ENCODE data around the gene AOPEP. TPM values are rescaled to one million over a fixed set of nuclear protein-coding genes. Genes with fewer than 3 reads are reported as not detected.

Gene AOPEP
- total RNA-seq, 2 experiments from 2014 or later, result 6.9 to 7.0 TPM

DNA sequence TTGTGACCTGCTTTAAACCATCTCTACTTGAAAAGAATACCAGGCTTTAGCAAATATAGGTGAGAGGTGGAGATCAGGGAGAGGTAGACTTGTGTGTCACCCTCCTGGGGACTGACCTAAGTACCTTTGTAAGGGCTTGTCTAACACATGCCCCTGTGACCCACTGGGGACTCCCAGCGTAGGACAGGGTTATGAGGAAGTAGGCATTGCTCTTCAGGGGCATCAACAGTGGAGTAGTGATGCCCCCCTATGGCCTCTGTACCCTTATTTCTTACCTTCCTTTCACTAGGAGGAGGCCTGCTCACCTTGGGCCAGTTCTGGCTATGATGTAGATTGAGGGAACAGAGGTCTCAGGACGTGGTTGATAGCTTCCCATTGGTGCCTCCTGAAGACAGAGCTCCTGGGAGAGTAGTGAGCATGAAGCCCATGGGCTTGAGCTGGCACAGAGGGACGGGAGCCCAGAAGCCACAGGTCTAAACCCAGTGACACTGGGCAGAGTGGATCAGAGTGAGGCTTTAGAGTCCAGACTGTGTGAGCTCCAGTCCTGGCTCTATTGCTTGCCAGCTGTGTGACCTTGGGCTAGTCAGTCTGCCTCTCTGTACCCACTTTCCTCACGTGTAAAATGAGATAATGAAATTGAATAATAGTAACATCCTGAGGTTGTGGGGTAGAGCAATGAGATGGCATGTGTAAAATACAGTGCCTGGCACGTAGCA lies 191.7 kb downstream of the AOPEP start:
- ChIA-PET POLR2A (no interaction called here), CTCF (no interaction called here)
- Histone ChIP-seq H3K27ac (ENCODE audit: low read depth in 1 of 2, low read length in 2 of 2) (no peak overlapping the region), H3K27me3 (ENCODE audit: control insufficient read depth in 1 of 2, insufficient read depth in 2 of 2, low read length in 2 of 2) (no peaks in the 10 kb centered on the region), H3K4me1 (ENCODE audit: insufficient read depth, low read length) (no peaks in the 10 kb centered on the region), H3K9me3 (ENCODE audit: control insufficient read depth in 1 of 2, insufficient read depth in 1 of 2, low read length in 2 of 2) (no peaks in the 10 kb centered on the region), H3K36me3 (ENCODE audit: insufficient read depth, low read length) (no peaks in the 10 kb centered on the region), H3K4me3 (ENCODE audit: low read length) (no peak overlapping the region)
- ATAC-seq (ENCODE audit: poor library complexity) (peak; percentile 54), DNase-seq (peak in 4 of 14 experiments; percentile 9 to 45 (median 28))
- no peak overlapping the region for H3K4me3 Mint-ChIP-seq
- H3K9me3 Mint-ChIP-seq, result no peaks in the 10 kb centered on the region
- H3K4me1 Mint-ChIP-seq (ENCODE audit: low read depth), result no peaks in the 10 kb centered on the region
- TF ChIP-seq, protein P1, sequence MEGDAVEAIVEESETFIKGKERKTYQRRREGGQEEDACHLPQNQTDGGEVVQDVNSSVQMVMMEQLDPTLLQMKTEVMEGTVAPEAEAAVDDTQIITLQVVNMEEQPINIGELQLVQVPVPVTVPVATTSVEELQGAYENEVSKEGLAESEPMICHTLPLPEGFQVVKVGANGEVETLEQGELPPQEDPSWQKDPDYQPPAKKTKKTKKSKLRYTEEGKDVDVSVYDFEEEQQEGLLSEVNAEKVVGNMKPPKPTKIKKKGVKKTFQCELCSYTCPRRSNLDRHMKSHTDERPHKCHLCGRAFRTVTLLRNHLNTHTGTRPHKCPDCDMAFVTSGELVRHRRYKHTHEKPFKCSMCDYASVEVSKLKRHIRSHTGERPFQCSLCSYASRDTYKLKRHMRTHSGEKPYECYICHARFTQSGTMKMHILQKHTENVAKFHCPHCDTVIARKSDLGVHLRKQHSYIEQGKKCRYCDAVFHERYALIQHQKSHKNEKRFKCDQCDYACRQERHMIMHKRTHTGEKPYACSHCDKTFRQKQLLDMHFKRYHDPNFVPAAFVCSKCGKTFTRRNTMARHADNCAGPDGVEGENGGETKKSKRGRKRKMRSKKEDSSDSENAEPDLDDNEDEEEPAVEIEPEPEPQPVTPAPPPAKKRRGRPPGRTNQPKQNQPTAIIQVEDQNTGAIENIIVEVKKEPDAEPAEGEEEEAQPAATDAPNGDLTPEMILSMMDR (IDR thresholded peaks at IDR 0.05), result no peak
- H3K27ac Mint-ChIP-seq, result no peak overlapping the region
- intact Hi-C loops (cut with DNase I, micrococcal nuclease), result loop anchor here (1.0 to 5.0 kb wide), 5 partner anchors 46 to 237 kb away; no protein-coding TSS in a partner anchor
- H3K36me3 Mint-ChIP-seq (ENCODE audit: low read depth), result no peaks in the 10 kb centered on the region
- no peaks in the 10 kb centered on the region for H3K27me3 Mint-ChIP-seq

DNA sequence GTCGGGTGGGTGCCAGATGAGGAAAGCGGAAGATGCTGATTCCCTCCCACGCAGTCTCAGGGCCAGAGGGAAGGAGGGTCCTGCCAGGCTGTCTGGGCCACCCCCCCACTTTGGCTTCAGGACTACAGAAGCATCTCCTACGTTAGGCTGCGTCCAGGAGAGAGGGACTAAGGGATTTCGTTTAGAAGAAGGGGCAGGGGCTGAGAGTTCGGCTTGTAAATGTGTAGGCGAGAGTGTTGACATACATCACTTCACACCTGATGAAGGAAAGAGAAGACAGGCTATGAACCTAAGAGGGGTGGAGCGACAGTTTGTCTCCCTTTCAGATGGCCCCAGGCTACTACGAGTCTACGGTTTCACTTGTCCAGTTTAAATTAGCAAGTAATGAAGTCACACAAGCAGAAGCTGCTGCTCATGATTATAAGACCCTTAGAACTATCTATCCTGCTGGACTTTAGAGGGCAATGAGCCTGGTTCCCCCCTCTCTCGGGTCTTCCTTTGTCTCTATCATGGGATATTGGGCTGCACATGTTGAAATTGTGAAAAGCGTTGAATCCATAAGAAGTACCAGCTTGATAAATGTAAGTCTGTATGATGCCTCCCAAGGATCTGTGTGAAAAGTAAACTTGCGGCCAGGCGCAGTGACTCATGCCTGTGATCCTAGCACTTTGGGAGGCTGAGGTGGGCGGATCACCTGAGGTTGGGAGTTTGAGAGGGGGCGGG lies 193.0 kb downstream of the AOPEP start:
- ChIA-PET POLR2A (no interaction called here), CTCF (no interaction called here)
- no peaks in the 10 kb centered on the region for H3K27me3 ChIP-seq (ENCODE audit: control insufficient read depth in 1 of 2, insufficient read depth in 2 of 2, low read length in 2 of 2)
- no peak overlapping the region for H3K4me3 Mint-ChIP-seq
- H3K36me3 Mint-ChIP-seq (ENCODE audit: low read depth), result no peaks in the 10 kb centered on the region
- H3K27me3 Mint-ChIP-seq, result no peaks in the 10 kb centered on the region
- no peak overlapping the region for H3K4me3 ChIP-seq (ENCODE audit: low read length)
- H3K27ac Mint-ChIP-seq, result no peak overlapping the region
- H3K36me3 ChIP-seq (ENCODE audit: insufficient read depth, low read length), result no peaks in the 10 kb centered on the region
- H3K4me1 Mint-ChIP-seq (ENCODE audit: low read depth), result no peaks in the 10 kb centered on the region
- TF ChIP-seq, protein P1 (IDR thresholded peaks at IDR 0.05), result no peak
- ATAC-seq (ENCODE audit: poor library complexity) (no peak), DNase-seq (no peak)
- H3K9me3 Mint-ChIP-seq, result no peaks in the 10 kb centered on the region
- no peaks in the 10 kb centered on the region for H3K9me3 ChIP-seq (ENCODE audit: control insufficient read depth in 1 of 2, insufficient read depth in 1 of 2, low read length in 2 of 2)
- no peaks in the 10 kb centered on the region for H3K4me1 ChIP-seq (ENCODE audit: insufficient read depth, low read length)
- no peak overlapping the region for H3K27ac ChIP-seq (ENCODE audit: low read depth in 1 of 2, low read length in 2 of 2)
- intact Hi-C loops (cut with DNase I, micrococcal nuclease), result loop anchor here (2.0 to 5.0 kb wide), 3 partner anchors 47 to 239 kb away; no protein-coding TSS in a partner anchor

DNA sequence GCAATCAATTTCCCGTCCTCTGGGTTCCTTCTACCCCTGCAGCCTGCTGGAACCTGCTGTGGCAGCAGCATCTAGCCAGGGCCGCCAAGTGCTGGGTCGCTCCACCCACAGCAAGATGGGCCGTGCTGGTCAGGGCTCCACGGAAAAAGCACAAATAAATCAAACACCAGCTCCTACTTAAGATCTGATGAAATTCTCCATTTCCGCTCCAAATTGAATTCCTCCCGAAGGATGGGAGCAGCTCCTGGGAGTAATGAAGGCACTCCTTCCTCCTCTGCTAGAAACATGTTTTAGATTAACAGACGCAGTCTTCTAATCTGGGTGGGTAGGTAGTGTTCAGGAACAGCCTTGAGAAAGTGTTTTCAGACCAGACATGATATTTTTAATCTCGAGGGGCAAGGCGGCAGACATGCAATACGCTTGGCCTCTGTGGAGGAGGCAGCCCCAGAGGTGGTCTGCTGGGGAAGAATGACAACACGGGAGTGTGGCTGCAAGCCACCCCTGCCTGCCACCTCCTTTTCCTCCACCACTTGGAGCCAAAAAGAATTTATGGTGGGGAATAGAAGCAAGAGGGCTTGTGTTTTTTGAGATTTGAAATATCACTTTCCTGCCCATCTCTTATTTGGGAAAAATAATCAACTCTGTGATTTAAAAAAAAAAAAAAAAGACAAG lies 194.1 kb downstream of the AOPEP start:
- no peaks in the 10 kb centered on the region for H3K4me1 Mint-ChIP-seq (ENCODE audit: low read depth)

More for the DNA sequence above, 194.1 kb downstream of the AOPEP start:
- Histone ChIP-seq H3K4me1 (ENCODE audit: insufficient read depth, low read length) (no peaks in the 10 kb centered on the region), H3K36me3 (ENCODE audit: insufficient read depth, low read length) (no peaks in the 10 kb centered on the region), H3K27ac (ENCODE audit: low read depth in 1 of 2, low read length in 2 of 2) (no peak overlapping the region), H3K4me3 (ENCODE audit: low read length) (no peak overlapping the region), H3K9me3 (ENCODE audit: control insufficient read depth in 1 of 2, insufficient read depth in 1 of 2, low read length in 2 of 2) (no peaks in the 10 kb centered on the region), H3K27me3 (ENCODE audit: control insufficient read depth in 1 of 2, insufficient read depth in 2 of 2, low read length in 2 of 2) (no peaks in the 10 kb centered on the region)
- ATAC-seq (ENCODE audit: poor library complexity), result no peak
- ChIA-PET POLR2A (no interaction called here), CTCF (no interaction called here)
- H3K27ac Mint-ChIP-seq, result no peak overlapping the region
- intact Hi-C loops (cut with DNase I, micrococcal nuclease), result no loop called here
- no peaks in the 10 kb centered on the region for H3K27me3 Mint-ChIP-seq
- no peaks in the 10 kb centered on the region for H3K36me3 Mint-ChIP-seq (ENCODE audit: low read depth)
- TF ChIP-seq, protein P1 (IDR thresholded peaks at IDR 0.05), result no peak
- H3K9me3 Mint-ChIP-seq, result no peaks in the 10 kb centered on the region
- no peak for DNase-seq
- no peak overlapping the region for H3K4me3 Mint-ChIP-seq

All from CD4-positive, alpha-beta T cell (primary cell).